ENCODE results near the gene TTI1.

The TTI1 gene

GRCh38 chr20:38018385-38018784 is 14.9 kb downstream of the TTI1 start:
- TF ChIP-seq NFIC (IDR thresholded peaks at IDR 0.05): no peak
- TF ChIP-seq TCF12 (IDR thresholded peaks at IDR 0.05; ENCODE audit: low read depth): no peak
- TF ChIP-seq FOXM1 (IDR thresholded peaks at IDR 0.05; ENCODE audit: borderline replicate concordance, low read depth): no peak
- no peak for TF ChIP-seq CEBPB (IDR thresholded peaks at IDR 0.05)
- no peak for TF ChIP-seq TEAD4 (IDR thresholded peaks at IDR 0.05)
- no peak for TF ChIP-seq EGR1 (IDR thresholded peaks at IDR 0.05)
- no peak for TF ChIP-seq EP300 (IDR thresholded peaks at IDR 0.05; ENCODE audit: borderline replicate concordance)
- no peak for TF ChIP-seq RAD21 (IDR thresholded peaks at IDR 0.05; ENCODE audit: low read depth)
- no peak for TF ChIP-seq MAX (IDR thresholded peaks at IDR 0.05)
- no peak for TF ChIP-seq USF1 (IDR thresholded peaks at IDR 0.05)
- TF ChIP-seq REST (IDR thresholded peaks at IDR 0.05; ENCODE audit: low read depth): no peak
- no peak for TF ChIP-seq ZBTB7A (IDR thresholded peaks at IDR 0.05; ENCODE audit: low read depth)

- TF ChIP-seq TAF1 (IDR thresholded peaks at IDR 0.05; ENCODE audit: low read depth) (no peak), USF1 (IDR thresholded peaks at IDR 0.05) (no peak), CREB1 (IDR thresholded peaks at IDR 0.05; ENCODE audit: low read depth) (no peak), YY1 (IDR thresholded peaks at IDR 0.05; ENCODE audit: low read depth) (no peak), FOXM1 (IDR thresholded peaks at IDR 0.05; ENCODE audit: borderline replicate concordance, low read depth) (no peak), TEAD4 (IDR thresholded peaks at IDR 0.05) (no peak), ZBTB7A (IDR thresholded peaks at IDR 0.05; ENCODE audit: low read depth) (no peak), NFIC (IDR thresholded peaks at IDR 0.05) (no peak)
Measured at GRCh38 chr20:38017959-38018358, 15.3 kb downstream of the TTI1 start.

- TF ChIP-seq CREB1 (IDR thresholded peaks at IDR 0.05; ENCODE audit: low read depth): no peak
- no peak for TF ChIP-seq TAF1 (IDR thresholded peaks at IDR 0.05; ENCODE audit: low read depth)
- TF ChIP-seq MAX (IDR thresholded peaks at IDR 0.05): no peak
- no peak for TF ChIP-seq FOXM1 (IDR thresholded peaks at IDR 0.05; ENCODE audit: borderline replicate concordance, low read depth)
- TF ChIP-seq ZBTB7A (IDR thresholded peaks at IDR 0.05; ENCODE audit: low read depth): no peak
- TF ChIP-seq CEBPB (IDR thresholded peaks at IDR 0.05): no peak
- no peak for TF ChIP-seq RAD21 (IDR thresholded peaks at IDR 0.05; ENCODE audit: low read depth)
- TF ChIP-seq REST (IDR thresholded peaks at IDR 0.05; ENCODE audit: low read depth): no peak
- no peak for TF ChIP-seq YY1 (IDR thresholded peaks at IDR 0.05; ENCODE audit: low read depth)
- TF ChIP-seq EGR1 (IDR thresholded peaks at IDR 0.05): no peak
- TF ChIP-seq TCF12 (IDR thresholded peaks at IDR 0.05; ENCODE audit: low read depth): no peak
- TF ChIP-seq EP300 (IDR thresholded peaks at IDR 0.05; ENCODE audit: borderline replicate concordance): no peak
- TF ChIP-seq NFIC (IDR thresholded peaks at IDR 0.05): no peak
- TF ChIP-seq USF1 (IDR thresholded peaks at IDR 0.05): no peak
- no peak for TF ChIP-seq TEAD4 (IDR thresholded peaks at IDR 0.05)
Measured at GRCh38 chr20:38013887-38014286, 19.4 kb downstream of the TTI1 start.

- TF ChIP-seq CREB1 (IDR thresholded peaks at IDR 0.05; ENCODE audit: low read depth) (no peak), EGR1 (IDR thresholded peaks at IDR 0.05) (no peak), TCF12 (IDR thresholded peaks at IDR 0.05; ENCODE audit: low read depth) (no peak), TEAD4 (IDR thresholded peaks at IDR 0.05) (no peak), USF1 (IDR thresholded peaks at IDR 0.05) (no peak), CEBPB (IDR thresholded peaks at IDR 0.05) (no peak), RAD21 (IDR thresholded peaks at IDR 0.05; ENCODE audit: low read depth) (no peak), FOXM1 (IDR thresholded peaks at IDR 0.05; ENCODE audit: borderline replicate concordance, low read depth) (no peak), NFIC (IDR thresholded peaks at IDR 0.05) (no peak), EP300 (IDR thresholded peaks at IDR 0.05; ENCODE audit: borderline replicate concordance) (no peak), TAF1 (IDR thresholded peaks at IDR 0.05; ENCODE audit: low read depth) (no peak), ZBTB7A (IDR thresholded peaks at IDR 0.05; ENCODE audit: low read depth) (no peak), MAX (IDR thresholded peaks at IDR 0.05) (no peak), REST (IDR thresholded peaks at IDR 0.05; ENCODE audit: low read depth) (no peak), YY1 (IDR thresholded peaks at IDR 0.05; ENCODE audit: low read depth) (no peak)
Measured at GRCh38 chr20:38012332-38012731, 20.9 kb downstream of the TTI1 start.

All from Ishikawa (cell line).